HepG2 (cell line): ENCODE data around the gene DDIT4. TPM values are rescaled to one million over a fixed set of nuclear protein-coding genes. Genes with fewer than 3 reads are reported as not detected.

Source experiments
- FOXJ3 ChIP-seq: sonication (generic); formaldehyde crosslinking; IDR thresholded peaks from 2 replicates; pipeline ENCODE4 v1.4.0; 2020; ENCODE audit warnings: missing genetic modification reagents, mild to moderate bottlenecking, borderline replicate concordance
- GTF3A ChIP-seq: sonication (generic); formaldehyde crosslinking; conservative IDR thresholded peaks from 2 replicates; pipeline ENCODE4 v1.4.0; 2020; ENCODE audit warnings: mild to moderate bottlenecking, missing genetic modification reagents
- NR2F1 ChIP-seq, 2 experiments: fragments of 450-650 bp in 1 of 2; formaldehyde crosslinking in 1 of 2; IDR thresholded peaks; 2 replicates each; pipeline versions ENCODE4 v1.5.0 to v1.6.1; 2016 to 2020; ENCODE audit warnings: mild to moderate bottlenecking in 1 of 2, missing compliant biosample characterization in 1 of 2, missing genetic modification reagents in 1 of 2, moderate library complexity in 1 of 2
- SOX5 ChIP-seq: IDR thresholded peaks from 2 replicates; pipeline ENCODE4 v1.6.1; 2016; ENCODE audit warnings: borderline replicate concordance
- ZNF317 ChIP-seq: sonication (generic); formaldehyde crosslinking; IDR thresholded peaks from 2 replicates; pipeline ENCODE4 v1.5.0; 2020; ENCODE audit warnings: mild to moderate bottlenecking, missing genetic modification reagents
- ZNF563 ChIP-seq: sonication (generic); formaldehyde crosslinking; IDR thresholded peaks from 2 replicates; pipeline ENCODE4 v1.8.0; 2022; ENCODE audit warnings: mild to moderate bottlenecking, moderate library complexity, missing genetic modification reagents
- ZNF614 ChIP-seq: IDR thresholded peaks from 2 replicates; pipeline ENCODE4 v1.6.1; 2018; ENCODE audit warnings: missing biosample characterization, missing genetic modification reagents, inconsistent platforms, borderline replicate concordance
- ZNF781 ChIP-seq: sonication (generic); formaldehyde crosslinking; IDR thresholded peaks from 2 replicates; pipeline ENCODE4 v1.5.1; 2020; ENCODE audit warnings: borderline replicate concordance, mild to moderate bottlenecking, missing genetic modification reagents; ENCODE audit errors: not compliant biosample characterization
- polyA plus RNA-seq, 8 experiments: library from polyadenylated mRNA; depleted of rRNA in 3 of 8; stranded (reverse) in 7 of 8; unstranded in 1 of 8; fragments of >200 nt; fragmentation: Illumina TruSeq in 4 of 8; extraction: Trizol in 4 of 8; gene quantifications; 2 replicates each; pipeline versions ENCODE4 v1.2.1 to v1.2.3, GENCODE V29; 2011 to 2016; ENCODE audit warnings: low read depth in 4 of 8, missing spikeins in 1 of 8, mixed read lengths in 1 of 8; ENCODE audit not compliant: insufficient read depth in 1 of 8
- total RNA-seq, 5 experiments: library from RNA; depleted of rRNA; stranded (reverse); fragments of >200 nt; fragmentation: Illumina TruSeq; extraction: Trizol; gene quantifications; 2 replicates each; pipeline ENCODE4 v1.2.3, GENCODE V29; 2016; ENCODE audit warnings: low read depth in 1 of 5
- TF ChIP-seq, protein P1 (sequence below): sonication (generic); formaldehyde crosslinking; IDR thresholded peaks from 2 replicates; pipeline ENCODE4 v1.4.0; 2020; ENCODE audit warnings: missing genetic modification reagents, borderline replicate concordance
- TF ChIP-seq, protein P2 (sequence below): sonication (generic); formaldehyde crosslinking; conservative IDR thresholded peaks from 2 replicates; pipeline ENCODE4 v1.8.0; 2022; ENCODE audit warnings: mild to moderate bottlenecking, moderate library complexity, missing genetic modification reagents
- TF ChIP-seq, protein P3 (sequence below): sonication (generic); formaldehyde crosslinking; IDR thresholded peaks from 2 replicates; pipeline ENCODE4 v1.4.0; 2020; ENCODE audit warnings: mild to moderate bottlenecking, missing genetic modification reagents
- TF ChIP-seq, protein P4 (sequence below): sonication (generic); formaldehyde crosslinking; IDR thresholded peaks from 2 replicates; pipeline ENCODE4 v1.4.0; 2020; ENCODE audit warnings: missing genetic modification reagents
- TF ChIP-seq, protein P5 (sequence below): conservative IDR thresholded peaks from 2 replicates; pipeline ENCODE4 v1.6.1; 2018; ENCODE audit warnings: missing genetic modification reagents

Gene DDIT4
- total and polyA plus RNA-seq, 2 of the 13 experiments (the other 11 are each of a cell fraction or from before 2014, with no cell fraction given), result 35.6 to 40.7 TPM

DNA sequence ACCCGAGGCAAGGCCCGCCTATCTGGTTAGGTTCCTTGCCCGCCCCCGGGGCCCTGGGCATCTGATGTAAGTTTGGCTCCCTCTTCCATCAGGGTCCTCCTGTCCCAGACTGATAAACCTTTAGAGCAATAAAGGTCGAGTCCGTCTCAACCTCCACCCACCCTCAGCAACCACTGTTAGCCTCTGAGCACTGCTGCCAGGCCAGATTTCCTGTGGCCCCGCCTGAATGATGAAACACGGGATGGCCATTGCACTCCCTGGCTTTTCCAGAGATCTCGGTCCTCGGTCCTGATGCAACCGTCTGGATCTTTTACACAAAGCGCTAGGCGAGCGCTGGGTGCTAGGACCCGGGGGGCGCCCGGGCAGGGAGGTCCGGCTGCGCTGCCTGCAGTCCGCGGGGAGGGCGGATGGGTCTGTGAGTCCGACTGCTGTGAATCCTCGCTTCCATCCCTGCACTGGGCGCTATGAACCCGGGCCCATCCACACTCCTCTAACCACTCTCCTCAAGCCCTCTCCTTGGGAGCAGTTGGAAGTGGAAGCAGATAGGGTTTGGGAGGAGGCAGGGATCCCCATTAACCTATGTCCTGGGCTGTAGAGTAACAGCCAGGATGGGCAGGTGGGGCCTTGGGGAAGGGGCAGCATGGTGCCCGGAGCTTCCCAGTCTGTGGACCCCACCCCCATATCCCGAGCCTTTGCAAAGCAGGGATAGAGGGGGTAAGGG lies 875 bp upstream of the DDIT4 start (continued):
- TF ChIP-seq, protein P1, sequence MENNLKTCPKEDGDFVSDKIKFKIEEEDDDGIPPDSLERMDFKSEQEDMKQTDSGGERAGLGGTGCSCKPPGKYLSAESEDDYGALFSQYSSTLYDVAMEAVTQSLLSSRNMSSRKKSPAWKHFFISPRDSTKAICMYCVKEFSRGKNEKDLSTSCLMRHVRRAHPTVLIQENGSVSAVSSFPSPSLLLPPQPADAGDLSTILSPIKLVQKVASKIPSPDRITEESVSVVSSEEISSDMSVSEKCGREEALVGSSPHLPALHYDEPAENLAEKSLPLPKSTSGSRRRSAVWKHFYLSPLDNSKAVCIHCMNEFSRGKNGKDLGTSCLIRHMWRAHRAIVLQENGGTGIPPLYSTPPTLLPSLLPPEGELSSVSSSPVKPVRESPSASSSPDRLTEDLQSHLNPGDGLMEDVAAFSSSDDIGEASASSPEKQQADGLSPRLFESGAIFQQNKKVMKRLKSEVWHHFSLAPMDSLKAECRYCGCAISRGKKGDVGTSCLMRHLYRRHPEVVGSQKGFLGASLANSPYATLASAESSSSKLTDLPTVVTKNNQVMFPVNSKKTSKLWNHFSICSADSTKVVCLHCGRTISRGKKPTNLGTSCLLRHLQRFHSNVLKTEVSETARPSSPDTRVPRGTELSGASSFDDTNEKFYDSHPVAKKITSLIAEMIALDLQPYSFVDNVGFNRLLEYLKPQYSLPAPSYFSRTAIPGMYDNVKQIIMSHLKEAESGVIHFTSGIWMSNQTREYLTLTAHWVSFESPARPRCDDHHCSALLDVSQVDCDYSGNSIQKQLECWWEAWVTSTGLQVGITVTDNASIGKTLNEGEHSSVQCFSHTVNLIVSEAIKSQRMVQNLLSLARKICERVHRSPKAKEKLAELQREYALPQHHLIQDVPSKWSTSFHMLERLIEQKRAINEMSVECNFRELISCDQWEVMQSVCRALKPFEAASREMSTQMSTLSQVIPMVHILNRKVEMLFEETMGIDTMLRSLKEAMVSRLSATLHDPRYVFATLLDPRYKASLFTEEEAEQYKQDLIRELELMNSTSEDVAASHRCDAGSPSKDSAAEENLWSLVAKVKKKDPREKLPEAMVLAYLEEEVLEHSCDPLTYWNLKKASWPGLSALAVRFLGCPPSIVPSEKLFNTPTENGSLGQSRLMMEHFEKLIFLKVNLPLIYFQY (CRISPR knock-in tag), result peak; percentile 89
- TF ChIP-seq ZNF563 (0 out of 2 replicates have a peak, but pooled peaks have one; percentile 36), ZNF614 (CRISPR knock-in tag) (peak; percentile 86), NR2F1 (CRISPR knock-in tag; IDR thresholded peaks at IDR 0.05) (peak in 1 of 2 experiments; percentile 53; a peak in 1 of 4 replicates), GTF3A (CRISPR knock-in tag) (0 out of 2 replicates have a peak, but pooled peaks have one; percentile 59), ZNF317 (CRISPR knock-in tag) (peak; percentile 53), FOXJ3 (CRISPR knock-in tag) (peak; percentile 74; the same call in 1 of the 2 replicates), SOX5 (CRISPR knock-in tag) (peak; percentile 71; the same call in 1 of the 2 replicates), ZNF781 (peak; percentile 58)
- TF ChIP-seq, protein P2, sequence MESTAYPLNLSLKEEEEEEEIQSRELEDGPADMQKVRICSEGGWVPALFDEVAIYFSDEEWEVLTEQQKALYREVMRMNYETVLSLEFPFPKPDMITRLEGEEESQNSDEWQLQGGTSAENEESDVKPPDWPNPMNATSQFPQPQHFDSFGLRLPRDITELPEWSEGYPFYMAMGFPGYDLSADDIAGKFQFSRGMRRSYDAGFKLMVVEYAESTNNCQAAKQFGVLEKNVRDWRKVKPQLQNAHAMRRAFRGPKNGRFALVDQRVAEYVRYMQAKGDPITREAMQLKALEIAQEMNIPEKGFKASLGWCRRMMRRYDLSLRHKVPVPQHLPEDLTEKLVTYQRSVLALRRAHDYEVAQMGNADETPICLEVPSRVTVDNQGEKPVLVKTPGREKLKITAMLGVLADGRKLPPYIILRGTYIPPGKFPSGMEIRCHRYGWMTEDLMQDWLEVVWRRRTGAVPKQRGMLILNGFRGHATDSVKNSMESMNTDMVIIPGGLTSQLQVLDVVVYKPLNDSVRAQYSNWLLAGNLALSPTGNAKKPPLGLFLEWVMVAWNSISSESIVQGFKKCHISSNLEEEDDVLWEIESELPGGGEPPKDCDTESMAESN (CRISPR knock-in tag), result peak; percentile 96
- TF ChIP-seq, protein P3, sequence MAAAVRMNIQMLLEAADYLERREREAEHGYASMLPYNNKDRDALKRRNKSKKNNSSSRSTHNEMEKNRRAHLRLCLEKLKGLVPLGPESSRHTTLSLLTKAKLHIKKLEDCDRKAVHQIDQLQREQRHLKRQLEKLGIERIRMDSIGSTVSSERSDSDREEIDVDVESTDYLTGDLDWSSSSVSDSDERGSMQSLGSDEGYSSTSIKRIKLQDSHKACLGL (CRISPR knock-in tag), result no peak
- TF ChIP-seq, protein P4, sequence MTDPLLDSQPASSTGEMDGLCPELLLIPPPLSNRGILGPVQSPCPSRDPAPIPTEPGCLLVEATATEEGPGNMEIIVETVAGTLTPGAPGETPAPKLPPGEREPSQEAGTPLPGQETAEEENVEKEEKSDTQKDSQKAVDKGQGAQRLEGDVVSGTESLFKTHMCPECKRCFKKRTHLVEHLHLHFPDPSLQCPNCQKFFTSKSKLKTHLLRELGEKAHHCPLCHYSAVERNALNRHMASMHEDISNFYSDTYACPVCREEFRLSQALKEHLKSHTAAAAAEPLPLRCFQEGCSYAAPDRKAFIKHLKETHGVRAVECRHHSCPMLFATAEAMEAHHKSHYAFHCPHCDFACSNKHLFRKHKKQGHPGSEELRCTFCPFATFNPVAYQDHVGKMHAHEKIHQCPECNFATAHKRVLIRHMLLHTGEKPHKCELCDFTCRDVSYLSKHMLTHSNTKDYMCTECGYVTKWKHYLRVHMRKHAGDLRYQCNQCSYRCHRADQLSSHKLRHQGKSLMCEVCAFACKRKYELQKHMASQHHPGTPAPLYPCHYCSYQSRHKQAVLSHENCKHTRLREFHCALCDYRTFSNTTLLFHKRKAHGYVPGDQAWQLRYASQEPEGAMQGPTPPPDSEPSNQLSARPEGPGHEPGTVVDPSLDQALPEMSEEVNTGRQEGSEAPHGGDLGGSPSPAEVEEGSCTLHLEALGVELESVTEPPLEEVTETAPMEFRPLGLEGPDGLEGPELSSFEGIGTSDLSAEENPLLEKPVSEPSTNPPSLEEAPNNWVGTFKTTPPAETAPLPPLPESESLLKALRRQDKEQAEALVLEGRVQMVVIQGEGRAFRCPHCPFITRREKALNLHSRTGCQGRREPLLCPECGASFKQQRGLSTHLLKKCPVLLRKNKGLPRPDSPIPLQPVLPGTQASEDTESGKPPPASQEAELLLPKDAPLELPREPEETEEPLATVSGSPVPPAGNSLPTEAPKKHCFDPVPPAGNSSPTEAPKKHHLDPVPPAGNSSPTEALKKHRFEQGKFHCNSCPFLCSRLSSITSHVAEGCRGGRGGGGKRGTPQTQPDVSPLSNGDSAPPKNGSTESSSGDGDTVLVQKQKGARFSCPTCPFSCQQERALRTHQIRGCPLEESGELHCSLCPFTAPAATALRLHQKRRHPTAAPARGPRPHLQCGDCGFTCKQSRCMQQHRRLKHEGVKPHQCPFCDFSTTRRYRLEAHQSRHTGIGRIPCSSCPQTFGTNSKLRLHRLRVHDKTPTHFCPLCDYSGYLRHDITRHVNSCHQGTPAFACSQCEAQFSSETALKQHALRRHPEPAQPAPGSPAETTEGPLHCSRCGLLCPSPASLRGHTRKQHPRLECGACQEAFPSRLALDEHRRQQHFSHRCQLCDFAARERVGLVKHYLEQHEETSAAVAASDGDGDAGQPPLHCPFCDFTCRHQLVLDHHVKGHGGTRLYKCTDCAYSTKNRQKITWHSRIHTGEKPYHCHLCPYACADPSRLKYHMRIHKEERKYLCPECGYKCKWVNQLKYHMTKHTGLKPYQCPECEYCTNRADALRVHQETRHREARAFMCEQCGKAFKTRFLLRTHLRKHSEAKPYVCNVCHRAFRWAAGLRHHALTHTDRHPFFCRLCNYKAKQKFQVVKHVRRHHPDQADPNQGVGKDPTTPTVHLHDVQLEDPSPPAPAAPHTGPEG (CRISPR knock-in tag), result no peak
- TF ChIP-seq, protein P5, sequence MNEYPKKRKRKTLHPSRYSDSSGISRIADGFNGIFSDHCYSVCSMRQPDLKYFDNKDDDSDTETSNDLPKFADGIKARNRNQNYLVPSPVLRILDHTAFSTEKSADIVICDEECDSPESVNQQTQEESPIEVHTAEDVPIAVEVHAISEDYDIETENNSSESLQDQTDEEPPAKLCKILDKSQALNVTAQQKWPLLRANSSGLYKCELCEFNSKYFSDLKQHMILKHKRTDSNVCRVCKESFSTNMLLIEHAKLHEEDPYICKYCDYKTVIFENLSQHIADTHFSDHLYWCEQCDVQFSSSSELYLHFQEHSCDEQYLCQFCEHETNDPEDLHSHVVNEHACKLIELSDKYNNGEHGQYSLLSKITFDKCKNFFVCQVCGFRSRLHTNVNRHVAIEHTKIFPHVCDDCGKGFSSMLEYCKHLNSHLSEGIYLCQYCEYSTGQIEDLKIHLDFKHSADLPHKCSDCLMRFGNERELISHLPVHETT (CRISPR knock-in tag), result 0 out of 2 replicates have a peak, but pooled peaks have one; percentile 34
